Right ventricle myocardium superior (tissue), 1 donor: ENCODE measurements around the gene RIMKLB. TPM values are rescaled to one million over a fixed set of nuclear protein-coding genes. Genes with fewer than 3 reads are reported as not detected.
"Not testable (repeated sequence)": the region's sequence is repeated elsewhere in the genome, so short reads cannot be mapped to it uniquely, and the experiment has no call there.

Experiments
- ATAC-seq: fragments of 200-7000 bp; cut with Tn5 transposase; one replicate; pipeline ENCODE4 v1.9.1; 2020; ENCODE audit warnings: mild to moderate bottlenecking; ENCODE audit not compliant: poor library complexity
- DNase-seq: peaks from one replicate; pipeline ENCODE4 v3.0.0-alpha.2; 2020
- intact Hi-C: fragments of 100-400 bp; cut with DNase I; formaldehyde crosslinking; loops from one replicate; pipeline ENCODE4 v1.11.2; 2022
- total RNA-seq: library from RNA; stranded (reverse); fragmentation: NEBNext Ultra II Directional; extraction: Animal tissue kit (Norgen Biotek cat#: 25700); gene quantifications from one replicate; pipeline ENCODE4 v1.2.1, GENCODE V29; 2021
- donor health status: DM: no; HTN: yes; CAD: no; lungs with severe emphysema.

The RIMKLB gene
- total RNA-seq, 1 donor from 2014 or later, result 11.0 TPM

DNA sequence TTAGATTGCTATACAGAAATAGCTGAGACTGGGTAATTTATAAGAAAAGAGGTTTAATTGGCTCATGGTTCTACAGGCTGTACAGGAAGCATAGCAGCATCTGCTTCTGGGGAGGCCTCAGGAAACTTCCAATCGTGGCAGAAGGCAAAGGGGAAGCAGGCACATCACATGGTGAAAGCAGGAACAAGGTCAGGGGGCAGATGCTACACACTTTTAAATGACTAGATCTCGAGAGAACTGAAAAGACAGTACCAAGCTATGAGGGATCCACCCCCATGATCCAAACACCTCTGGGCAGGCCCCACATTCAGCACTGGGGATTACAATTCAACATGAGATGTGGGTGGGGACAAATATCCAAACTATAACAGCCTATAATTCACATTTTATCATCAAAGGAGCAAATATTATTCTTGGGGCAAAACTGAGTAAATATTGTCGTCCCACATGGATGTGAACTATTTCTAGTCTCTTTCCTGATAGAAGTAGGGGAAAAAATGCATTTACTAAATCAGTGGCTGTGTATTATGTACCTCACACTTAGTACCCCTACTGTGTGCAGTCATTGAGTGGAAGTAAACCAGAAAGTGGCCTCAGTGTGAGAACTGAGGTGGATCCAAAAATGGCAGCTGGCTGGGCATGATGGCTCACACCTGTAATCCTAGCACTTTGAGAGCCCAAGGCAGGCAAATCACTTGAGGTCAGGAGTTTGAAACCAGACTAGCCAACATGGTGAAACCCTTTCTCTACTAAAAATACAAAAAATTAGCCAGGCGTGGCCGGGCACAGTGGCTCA lies 99.2 kb downstream of the RIMKLB start:
- DNase-seq (no peak), ATAC-seq (no peak)
- intact Hi-C loops, result no loop called here

DNA sequence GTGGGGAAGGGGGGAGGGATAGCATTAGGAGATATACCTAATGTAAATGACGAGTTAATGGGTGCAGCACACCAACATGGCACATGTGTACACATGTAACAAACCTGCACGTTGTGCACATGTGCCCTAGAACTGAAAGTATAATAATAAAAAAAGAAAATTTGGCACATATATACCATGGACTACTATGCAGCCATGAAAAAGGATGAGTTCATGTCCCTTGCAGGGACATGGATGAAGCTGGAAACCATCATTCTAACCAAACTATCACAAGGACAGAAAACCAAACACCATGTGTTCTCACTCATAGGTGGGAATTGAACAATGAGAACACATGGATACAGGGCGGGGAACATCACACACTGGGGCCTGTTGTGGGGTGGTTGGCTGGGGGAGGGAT lies 103.4 kb downstream of the RIMKLB start:
- intact Hi-C loops, ATAC-seq, DNase-seq: not testable (repeated sequence)

DNA sequence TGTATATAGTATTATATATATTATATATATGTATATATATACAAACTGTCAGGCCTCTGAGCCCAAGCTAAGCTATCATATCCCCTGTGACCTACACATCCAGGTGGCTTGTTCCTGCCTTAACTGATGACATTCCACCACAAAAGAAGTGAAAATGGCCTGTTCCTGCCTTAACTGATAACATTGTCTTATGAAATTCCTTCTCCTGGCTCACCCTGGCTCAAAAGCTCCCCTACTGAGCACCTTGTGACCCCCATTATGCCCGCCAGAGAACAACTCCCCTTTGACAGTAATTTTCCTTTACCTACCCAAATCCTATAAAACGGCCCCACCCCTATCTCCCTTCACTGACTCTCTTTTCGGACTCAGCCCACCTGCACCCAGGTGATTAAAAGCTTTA lies 107.0 kb downstream of the RIMKLB start:
- intact Hi-C loops, ATAC-seq, DNase-seq: not testable (repeated sequence)

DNA sequence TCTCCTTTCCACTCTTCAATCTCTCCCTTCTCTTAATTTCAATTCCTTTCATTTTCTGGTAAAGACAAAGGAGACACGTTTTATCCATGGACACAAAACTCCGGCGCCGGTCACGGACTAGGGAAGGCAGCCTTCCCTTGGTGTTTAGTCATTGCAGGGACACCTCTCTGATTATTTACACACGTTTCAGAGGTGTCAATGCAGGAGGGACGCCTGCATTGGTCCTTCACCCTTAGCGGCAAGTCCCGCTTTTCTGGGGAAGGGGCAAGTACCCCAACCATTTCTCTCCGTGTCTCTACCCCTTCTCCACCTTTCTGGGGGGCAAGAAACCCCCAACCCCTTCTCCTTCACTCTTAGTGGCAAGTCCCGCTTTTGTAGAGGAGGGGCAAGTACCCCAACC lies 107.7 kb downstream of the RIMKLB start:
- DNase-seq, intact Hi-C loops, ATAC-seq: not testable (repeated sequence)

DNA sequence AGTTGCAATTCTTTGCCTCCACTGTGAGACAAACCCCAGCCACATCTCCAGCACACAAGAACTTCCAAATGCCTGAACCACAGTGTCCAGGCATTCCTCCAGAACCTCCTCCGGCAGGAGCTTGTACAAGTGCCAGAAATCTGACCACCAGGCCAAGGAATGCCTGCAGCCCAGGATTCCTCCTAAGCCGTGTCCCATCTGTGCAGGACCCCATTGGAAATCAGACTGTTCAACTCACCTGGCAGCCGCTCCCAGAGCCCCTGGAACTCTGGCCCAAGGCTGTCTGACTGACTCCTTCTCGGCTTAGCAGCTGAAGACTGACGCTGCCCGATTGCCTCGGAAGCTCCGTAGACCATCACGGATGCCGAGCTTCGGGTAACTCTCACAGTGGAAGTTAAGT lies 109.3 kb downstream of the RIMKLB start:
- DNase-seq, intact Hi-C loops, ATAC-seq: not testable (repeated sequence)

DNA sequence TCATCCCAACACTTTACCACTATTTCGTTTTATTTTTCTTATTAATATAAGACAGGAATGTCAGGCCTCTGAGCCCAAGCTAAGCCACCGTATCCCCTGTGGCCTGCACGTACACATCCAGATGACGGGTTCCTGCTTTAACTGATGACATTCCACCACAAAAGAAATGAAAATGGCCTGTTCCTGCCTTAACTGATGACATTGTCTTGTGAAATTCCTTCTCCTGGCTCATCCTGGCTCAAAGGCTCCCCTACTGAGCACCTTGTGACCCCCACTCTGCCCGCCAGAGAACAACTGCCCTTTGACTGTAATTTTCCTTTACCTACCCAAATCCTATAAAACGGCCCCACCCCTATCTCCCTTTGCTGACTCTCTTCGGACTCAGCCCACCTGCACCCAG lies 112.3 kb downstream of the RIMKLB start:
- ATAC-seq, intact Hi-C loops, DNase-seq: not testable (repeated sequence)

DNA sequence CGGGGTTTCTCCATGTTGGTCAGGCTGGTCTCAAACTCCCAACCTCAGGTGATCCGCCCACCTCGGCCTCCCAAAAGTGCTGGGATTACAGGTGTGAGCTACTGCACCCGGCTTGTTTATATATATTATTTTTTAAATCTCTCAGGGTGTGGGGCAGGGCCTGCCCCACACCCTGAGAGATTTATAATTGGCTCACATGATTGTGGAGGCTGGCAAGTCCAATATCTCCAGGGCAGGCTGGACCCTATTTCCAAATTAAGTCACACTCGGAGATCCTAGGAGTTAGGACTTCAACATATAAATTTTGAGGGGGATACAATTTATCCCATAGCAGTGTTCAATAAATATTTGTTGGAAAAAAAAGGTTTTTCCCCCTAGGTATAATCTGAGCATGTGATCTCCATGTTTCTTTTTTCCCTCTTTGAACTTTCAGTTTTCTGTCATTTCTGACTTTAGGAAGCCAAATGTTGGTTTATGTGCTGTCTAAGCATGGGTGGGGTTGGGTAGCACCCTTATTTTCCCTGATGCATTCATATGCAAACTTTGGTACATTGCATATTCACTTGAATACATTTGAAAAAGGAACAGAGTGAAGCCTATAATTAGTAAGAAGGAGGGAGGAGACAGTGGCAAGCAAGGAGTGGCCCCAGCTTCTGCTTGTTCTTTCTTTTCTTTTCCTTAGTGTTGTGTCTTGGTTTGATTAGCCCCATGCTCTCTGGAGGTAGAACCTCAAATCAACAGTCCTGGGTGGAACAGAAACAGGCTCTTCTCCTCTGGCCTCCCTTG lies 116.0 kb downstream of the RIMKLB start:
- DNase-seq, result no peak
- ATAC-seq, result no peak
- intact Hi-C loops, result no loop called here

DNA sequence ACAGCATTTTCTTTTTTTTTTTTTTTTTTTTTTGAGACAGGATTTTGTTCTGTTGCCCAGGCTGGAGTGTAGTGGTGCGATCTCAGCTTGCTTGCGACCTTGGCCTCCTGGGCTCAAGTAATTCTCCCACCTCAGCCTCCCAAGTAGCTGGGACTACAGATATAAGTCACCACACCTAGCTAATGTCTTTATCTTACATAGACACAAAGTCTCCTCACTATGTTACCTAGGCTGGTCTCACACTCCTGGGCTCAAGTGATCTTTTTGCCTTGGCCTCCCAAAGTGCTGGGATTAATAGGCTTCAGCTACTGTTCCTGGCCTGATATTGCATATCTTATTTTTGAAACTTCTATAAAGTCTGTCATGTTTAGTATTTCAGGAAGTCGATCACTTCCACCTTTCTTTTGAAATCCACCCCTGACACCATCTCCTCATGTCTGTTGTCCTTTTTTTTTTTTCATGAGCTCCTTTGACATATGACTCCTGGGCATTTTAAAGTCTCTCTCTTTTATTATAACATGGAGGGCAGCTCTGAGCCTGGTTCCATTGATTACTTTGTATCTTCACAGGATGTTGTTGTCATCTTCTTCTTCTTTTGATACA lies 118.8 kb downstream of the RIMKLB start:
- intact Hi-C loops, result no loop called here
- DNase-seq (no peak), ATAC-seq (no peak)

DNA sequence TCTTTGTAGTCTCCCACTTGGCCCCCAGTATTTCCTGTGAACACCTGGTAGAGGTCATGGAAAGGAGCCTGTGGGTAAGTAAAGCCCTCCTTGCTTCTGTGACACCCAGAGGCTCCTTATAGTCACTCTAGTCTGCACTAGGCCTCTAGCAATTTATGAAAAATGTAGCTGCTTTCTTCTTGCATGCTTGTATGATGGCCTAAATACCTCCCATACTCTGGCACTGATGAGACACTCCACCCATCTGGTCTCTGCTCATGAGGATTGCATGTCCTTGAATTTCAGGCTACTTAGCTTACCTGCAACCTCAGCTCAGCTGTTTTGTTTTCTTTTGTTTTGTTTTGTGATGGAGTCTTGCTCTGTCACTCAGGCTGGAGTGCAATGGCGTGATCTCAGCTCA lies 120.1 kb downstream of the RIMKLB start:
- intact Hi-C loops, result no loop called here
- DNase-seq (no peak), ATAC-seq (no peak)

DNA sequence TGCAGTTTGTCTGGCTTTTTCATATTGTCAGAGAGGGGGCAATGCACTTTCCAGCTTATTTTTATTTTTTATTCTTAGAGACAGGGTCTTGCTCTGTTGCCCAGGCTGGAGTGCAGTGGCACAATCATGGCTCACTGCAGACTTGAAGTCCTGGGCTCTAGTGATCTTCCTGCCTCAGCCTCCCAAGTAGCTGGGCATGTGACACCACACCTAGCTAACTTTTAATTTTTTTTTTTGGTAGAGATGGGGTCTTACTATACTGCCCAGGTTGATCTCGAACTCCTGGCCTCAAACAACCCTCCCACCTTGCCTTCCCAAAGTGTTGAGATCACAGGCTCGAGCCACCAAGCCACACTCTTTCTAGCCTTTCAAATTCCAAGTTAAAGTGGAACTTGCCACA lies 120.7 kb downstream of the RIMKLB start:
- DNase-seq (no peak), ATAC-seq (no peak)
- intact Hi-C loops, result no loop called here

DNA sequence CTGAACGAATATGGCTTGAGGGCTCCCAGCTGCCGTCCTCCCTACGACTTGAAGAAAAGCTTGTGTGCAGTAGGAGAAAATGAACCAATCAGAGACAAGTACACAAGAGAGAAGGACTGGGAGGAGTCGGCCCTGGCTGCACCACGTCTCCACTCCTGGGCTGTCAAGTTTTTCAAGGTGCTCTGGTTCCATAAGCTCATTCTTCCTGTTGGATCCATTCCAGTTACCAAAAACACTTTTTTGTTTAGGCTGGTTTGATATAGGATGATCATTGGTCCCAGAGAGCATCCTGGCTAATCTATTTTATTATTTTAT lies 121.8 kb downstream of the RIMKLB start:
- ATAC-seq, result no peak
- intact Hi-C loops, result no loop called here

DNA sequence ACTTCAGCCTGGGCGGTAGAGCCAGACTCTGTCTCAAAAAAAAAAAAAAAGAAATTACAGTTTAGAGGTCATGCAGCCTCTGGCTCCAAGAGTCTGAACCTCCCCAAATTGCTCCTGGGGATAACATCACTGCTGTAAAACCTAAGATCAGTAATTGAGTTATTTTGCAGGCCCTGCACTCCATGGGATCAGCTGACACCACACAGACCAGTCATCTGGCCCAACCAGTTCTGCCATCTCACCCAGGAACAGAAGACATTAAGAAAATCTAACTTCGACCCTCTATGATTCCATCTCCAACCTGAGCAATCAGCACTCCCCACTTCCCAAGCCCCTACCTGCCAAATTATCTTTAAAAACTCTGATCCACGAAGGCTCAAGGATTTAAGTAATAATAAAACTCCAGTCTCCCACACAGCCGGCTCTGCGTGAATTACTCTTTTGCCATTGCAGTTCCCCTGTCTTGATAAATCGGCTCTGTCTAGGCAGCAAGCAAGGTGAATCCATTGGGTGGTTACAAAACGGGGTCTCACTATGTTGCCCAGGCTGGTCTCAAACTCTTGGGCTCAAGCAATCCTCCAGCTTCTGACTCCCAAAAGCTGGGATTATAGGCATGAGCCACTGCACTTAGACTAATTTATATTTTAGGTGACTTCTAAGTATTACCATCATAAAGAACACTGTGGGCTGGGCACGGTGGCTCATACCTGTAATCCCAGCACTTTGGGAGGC lies 123.1 kb downstream of the RIMKLB start:
- intact Hi-C loops, result loop anchor here (10.0 kb wide), 1 partner anchor 136 kb away; no protein-coding TSS in a partner anchor
- ATAC-seq, DNase-seq: not testable (repeated sequence)

More for the DNA sequence above, 121.8 kb downstream of the RIMKLB start:
- no peak for DNase-seq

DNA sequence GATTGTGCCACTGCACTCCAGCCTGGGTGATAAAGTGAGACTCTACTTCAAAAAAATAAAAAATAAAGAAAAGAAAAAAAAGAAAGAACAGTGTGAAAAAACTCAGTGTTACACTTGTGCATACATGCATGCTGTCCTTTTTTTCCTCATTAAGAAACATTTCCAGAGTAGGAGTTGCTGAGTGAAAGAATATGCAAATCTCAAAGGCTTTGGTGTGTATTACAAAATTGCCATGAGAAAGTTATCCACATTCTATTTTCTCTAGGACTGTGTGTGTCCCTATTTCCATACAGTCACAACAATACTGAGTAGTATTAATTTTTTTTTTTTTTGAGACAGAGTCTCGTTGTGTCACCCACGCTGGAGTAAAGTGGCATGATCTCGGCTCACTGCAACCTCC lies 123.8 kb downstream of the RIMKLB start:
- DNase-seq (no peak), ATAC-seq (no peak)
- intact Hi-C loops, result loop anchor here (10.0 kb wide), 1 partner anchor 137 kb away; no protein-coding TSS in a partner anchor

DNA sequence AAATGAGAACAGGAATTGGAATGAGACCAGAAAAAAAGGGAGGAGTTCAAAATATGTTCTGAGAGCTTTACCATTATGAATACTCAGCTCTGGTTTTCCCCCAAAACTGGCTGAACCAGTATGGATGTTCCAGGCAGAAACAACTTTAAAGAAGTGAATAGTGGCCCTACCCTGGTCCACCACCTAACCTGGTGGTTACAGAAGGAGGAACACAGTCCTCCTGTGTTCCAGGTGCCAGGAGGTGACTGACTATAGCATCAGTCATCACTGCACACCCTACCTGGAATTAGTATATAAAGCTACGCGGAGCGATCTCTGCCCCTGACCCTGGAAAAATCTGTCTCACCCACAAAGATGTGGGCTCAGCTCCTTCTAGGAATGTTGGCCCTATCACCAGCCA lies 124.5 kb downstream of the RIMKLB start, which contains the start of gene A2ML1:
A2ML1 (plus strand) TSS at position 324 of the 400 bp plus-strand sequence; CDS start at position 355, 31 bp downstream.
- no peak for DNase-seq
- intact Hi-C loops, result loop anchor here (10.0 kb wide), 1 partner anchor 137 kb away; no protein-coding TSS in a partner anchor
- no peak for ATAC-seq

DNA sequence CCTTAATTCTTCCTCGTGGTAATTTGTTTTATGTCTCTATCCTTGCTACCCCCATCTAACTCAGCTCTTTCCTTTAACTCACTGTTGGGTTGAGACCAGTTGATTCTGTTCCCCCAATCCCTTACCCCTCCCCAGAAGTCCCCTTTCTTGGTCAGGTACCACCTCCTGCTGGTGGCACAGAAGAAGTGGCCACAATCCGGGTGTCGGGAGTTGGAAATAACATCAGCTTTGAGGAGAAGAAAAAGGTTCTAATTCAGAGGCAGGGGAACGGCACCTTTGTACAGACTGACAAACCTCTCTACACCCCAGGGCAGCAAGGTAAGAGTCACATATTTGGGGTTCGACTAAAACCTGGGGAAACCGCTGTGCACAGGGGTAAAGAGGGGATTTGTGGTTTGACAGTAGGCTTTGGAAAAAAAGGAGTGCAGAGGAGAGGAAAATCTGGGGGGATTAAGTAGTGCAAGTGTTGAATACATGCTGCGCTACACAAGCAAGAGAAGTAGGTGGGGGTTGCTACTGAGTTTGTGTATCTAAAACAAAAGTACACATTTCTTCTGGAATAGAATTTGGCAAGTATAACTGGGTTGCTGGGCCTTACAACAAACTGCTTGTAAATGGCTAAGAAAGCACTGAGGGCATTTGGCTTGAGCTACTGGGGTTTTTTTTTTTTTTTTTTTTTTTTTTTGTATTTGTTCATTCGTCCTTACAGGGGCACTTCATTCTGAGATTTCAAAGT lies 125.9 kb downstream of the RIMKLB start:
- ATAC-seq (peak; percentile 36), DNase-seq (no peak)
- intact Hi-C loops, result loop anchor here (10.0 kb wide), 1 partner anchor 139 kb away; no protein-coding TSS in a partner anchor

DNA sequence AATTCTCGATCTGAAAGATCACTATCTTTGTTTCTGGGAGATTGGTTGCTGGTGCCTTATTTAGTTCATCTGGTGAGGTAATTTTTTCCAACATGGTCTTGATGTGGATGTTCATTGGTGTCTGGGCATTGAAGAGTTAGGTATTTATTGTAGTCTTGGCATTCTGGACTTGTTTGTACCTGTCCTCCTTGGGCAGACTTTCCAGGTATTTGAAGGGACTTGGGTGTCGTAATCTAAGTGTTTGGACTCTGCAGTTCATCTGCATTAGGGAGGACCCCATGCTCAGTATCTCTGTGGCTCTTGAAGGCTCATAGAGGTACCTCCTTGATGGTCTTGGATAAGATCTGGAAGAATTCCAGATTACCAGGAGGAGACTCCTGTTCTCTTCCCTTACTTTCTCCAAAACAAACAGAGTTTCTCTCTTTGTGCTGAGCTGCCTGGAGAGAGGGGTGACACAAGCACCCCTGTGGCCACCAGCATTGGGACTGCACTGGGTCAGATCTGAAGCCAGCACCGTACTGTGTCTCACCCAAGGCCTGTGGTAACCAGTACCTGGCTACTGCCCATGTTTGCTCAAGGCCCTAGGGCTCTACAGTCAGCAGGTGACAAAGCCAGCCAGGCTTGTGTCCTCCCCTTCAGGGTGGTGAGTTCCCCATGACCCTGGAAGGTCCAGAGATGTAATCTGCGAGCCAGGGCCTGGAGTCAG lies 129.9 kb downstream of the RIMKLB start:
- no peak for DNase-seq
- ATAC-seq, result no peak
- intact Hi-C loops, result loop anchor here (10.0 kb wide), 1 partner anchor 143 kb away; no protein-coding TSS in a partner anchor
